Stimulated activated CD8-positive, alpha-beta memory T cell treated with anti-CD3 and anti-CD28 coated beads, Interleukin-4, amount 100 ng/mL, for 1 hour (primary cell): Measurements from ENCODE around the gene HDAC3.
A peak's percentile ranks its signal among the peaks of the same experiment; 100 is the strongest.

Experiments
- DNase-seq, 2 donors: peaks; one replicate each; pipeline ENCODE4 v3.0.0-alpha.2; 2020; ENCODE audit warnings: low read depth in 2 of 2, low spot score in 1 of 2

HDAC3 gene

GRCh38 chr5:141636413-141637122 is at the start of gene HDAC3, which contains the start of gene RELL2:
TSS of gene HDAC3 (minus strand) at chr5:141636849. CDS start at chr5:141636790, 59 bp downstream.
TSS of gene RELL2 (plus strand) at chr5:141636997. CDS start at chr5:141638226, 1,229 bp downstream.
- DNase-seq, result peak; percentile 90 to 92

GRCh38 chr5:141685591-141685990 is 48.9 kb upstream of the HDAC3 start:
- DNase-seq, result no peak

DNA sequence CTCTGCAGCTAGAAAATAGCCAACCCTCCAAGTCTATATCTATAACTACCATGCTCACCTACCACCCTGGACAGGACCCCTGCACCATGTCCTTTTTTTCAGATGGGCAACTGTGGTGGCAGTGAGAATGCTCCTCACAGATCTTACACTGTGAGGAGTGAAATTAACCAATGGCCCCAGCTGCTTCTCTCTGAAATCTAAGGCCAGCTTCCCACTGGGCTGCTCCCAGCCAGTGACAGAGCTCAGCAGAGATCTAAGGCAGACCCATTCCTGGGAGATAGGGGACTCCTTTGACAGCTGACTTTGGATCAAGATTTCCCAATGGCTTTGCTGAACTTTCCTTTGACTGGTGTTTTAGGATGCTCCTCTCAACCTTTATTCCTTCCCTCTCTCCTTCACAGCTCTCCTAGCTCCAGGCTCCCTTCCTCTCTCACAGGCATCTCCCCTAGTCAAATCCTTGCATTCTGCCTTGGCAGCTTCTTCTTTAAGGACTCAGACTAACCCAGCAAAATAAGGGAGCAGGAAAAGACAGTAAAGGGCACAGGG is 47.0 kb upstream of the HDAC3 start:
- no peak for DNase-seq

DNA sequence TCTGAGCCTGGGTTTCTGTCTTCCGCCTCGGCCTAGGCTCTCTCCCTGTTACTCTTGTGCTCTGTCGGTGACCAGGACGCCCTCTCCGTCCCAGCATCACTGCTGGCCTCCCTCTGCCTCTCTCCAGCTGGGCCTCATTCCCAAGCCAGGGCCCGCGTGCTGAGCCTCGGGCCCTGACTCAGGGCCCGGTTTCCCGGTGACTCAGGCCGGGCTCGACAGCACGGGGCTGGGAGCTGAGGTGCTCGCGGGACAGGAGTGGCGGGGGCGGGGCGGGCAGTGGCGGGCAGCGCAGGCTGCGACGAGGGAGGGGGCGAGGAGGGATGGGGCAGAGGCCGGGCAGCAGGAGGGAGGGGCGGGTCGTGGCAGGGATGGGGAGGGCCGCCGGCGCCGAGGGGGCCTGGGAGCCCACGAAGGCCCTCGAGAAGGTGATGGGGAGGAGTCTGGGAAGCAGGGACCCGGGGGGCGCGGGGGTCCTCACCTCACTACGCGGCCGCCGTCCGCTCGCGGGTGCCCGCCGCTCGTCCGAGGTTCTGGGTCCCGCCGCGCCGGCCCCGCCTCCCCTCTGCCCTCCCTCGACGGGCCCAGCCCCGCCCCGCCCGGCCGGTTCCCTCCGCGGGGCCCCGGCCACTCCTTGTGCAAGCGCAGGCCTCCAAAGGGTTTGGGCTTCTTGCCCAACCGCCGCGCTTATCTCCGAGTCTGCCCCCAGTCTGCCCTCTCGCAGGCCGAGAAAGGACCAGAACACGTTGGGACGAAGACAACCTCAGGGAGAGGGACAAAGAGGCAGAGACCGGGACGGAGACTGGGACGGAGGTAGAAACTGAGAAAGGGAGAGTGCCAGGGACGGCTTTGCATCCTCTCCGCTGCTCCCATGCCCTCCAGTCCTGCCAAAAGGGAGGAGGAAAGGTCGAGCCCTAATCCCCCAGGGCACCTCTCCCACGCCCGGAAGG is 45.3 kb upstream of the HDAC3 start, which contains the start of gene ARAP3:
Gene ARAP3 (minus strand): TSS at position 536 of the 947 bp plus-strand sequence. CDS start 1,744 bp downstream, outside the sequence.
- no peak for DNase-seq

- no peak for DNase-seq
These were observed 44.6 kb upstream of the HDAC3 start for GRCh38 chr5:141681295-141681694.

DNA sequence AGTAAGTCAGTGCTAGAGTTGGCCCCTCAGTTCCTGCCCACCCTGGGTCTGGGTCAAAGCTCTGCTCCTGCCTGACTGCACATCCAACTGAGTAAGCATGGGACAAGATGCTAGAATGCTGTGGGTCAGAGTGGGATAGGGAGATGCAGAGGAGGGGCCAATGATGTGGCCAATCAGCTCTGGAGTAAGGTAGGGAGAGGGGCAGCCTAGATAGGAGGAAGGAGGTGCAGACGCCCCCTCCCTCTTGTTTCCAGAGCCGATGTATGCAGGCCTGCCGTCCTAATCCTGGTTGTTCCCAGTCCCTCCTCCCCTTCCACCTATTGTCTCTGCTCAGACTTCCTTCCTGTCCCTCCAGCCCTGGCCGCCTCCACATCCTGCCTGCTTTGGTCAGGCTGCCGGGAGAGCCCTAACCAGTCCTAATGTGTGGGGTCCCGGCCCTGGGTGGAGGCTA is 44.1 kb upstream of the HDAC3 start:
- DNase-seq, result no peak

DNA sequence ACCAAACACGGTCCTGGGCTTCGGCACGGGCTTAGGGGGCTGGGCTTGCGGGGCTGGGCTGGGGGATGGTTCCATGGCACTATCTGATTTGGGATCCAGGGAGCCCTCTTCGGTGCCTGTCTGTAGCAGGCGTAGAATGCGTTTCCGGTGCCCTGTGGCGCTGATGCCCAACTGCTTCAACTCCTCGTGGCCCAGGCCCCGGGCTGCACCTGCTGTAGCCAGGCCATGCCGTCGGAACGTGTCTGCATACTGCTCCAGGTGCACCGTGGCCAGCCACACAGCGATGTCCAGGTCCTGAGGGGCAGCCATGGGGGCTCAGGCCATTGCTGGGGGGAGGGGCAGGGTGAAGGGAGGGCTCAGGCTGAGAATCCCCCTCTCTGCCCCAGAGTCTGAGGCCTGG is 43.5 kb upstream of the HDAC3 start:
- DNase-seq, result no peak

GRCh38 chr5:141677415-141677814 is 40.8 kb upstream of the HDAC3 start:
- no peak for DNase-seq

DNA sequence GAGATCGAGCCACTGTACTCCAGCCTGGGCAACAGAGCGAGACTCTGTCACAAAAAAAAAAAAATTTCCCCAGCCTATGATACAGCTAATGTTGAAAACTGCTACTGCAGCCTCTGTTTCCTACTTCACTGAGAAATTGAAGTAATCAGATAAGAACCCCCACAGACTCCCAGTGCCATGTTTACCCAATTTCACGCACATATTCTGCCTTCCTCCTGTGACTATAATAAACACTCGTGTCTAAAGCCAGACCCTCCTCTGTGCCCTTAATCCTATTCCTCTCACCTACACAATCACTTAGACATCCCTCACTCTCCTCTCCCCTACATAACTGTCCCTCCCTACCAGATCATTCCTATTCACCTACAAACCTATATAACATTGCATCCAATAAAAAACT is 39.0 kb upstream of the HDAC3 start:
- DNase-seq, result no peak

DNA sequence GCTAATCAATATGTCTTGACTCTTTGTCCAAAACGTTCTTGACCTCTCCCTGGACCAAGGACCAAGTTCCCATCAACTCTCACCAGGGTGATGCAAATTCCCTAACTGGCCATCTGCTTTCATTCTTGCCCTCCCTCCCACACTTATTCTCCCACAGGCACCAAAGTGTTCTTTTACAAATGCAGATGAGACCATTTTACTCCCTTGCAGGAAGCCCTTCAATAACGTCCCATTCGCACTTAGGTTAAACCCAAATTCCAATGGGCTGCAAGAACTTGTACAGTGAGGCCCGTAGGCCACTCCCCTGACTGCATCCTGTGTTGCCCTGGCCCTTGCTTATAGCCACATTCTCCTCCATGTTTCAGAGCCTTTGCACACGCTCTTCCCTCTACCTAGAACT is 38.1 kb upstream of the HDAC3 start:
- no peak for DNase-seq

DNA sequence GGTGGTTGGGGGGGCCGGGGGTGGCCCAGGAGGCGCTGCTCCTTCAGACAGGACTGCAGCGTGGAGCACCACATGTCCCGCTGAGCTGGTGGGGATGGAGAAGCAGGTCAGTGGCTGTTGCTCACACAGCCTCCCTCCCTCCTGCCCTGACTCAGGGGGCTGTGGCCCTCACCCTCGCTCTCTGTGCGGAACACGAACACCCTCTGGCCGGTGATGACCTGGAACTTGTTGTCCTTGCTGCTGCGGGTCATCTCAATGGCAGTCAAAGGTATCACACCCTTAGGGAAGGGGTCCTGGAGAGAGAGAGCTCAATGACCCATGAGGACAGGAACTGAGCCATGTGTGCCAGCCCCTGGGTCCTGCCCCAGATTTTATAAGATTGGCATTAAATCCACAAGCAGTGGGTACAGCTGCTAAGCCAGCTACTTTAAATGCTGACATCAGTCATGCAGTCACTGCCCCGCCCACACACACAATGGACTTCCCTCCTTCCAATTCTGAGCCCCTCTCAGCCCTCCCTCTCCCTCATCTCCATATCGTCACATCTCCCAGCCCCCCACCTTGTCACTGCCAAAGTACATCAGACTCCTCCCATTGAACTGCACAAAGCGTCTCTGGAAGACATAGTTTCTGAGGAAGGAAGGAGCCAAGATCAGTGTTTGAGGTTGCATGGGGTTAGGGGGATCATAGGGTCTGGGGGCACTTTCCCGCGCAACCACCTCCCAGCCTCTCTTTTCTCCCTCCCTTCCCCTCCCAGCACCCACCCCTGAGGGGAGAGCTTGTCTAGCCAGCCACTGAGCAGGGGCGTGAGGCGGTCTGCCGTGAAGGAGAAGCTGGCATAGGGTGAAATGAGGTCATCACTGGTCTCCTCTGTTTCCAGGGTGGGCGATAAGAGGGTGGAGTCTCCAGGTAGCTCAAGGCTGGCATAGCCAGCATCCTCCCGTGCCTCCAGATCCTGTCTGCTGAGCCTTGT is 36.5 kb upstream of the HDAC3 start:
- no peak for DNase-seq

DNA sequence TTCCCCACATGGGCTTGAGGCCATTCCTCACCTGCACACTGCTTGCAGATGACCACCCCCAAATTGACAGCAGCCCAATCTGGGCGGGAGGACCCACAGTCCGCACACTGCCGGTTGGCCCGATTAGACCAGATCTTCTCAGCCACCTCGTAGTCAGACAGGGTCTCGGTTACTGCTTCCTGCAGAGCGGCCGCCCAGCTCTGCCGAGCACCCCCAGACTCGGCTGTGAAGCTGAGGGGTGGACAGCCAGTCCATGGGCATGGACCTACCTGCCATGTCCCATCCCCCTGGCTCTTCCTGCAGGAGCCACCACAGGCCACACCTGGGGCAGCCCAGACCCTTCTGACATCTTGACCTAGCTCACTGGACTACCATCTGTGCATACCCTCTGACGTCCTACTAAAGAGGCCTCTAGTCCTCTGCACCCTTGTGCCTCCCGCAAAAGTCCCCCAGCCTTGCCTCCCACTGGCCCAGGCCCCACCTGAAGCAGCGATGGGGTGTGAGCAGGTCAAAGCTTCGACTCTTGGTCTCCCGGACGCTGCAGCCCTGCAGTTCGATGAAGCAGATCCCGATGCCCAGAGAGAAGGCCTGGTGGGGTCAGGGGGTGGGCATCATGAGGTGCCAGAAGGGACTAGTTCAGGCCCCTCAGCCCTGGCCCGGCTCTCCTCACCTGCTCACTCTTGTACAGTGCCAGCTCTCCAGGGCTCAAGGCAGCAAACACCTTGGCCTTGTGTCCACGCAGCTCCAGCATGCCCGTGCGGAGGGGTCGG is 35.6 kb upstream of the HDAC3 start:
- no peak for DNase-seq

DNA sequence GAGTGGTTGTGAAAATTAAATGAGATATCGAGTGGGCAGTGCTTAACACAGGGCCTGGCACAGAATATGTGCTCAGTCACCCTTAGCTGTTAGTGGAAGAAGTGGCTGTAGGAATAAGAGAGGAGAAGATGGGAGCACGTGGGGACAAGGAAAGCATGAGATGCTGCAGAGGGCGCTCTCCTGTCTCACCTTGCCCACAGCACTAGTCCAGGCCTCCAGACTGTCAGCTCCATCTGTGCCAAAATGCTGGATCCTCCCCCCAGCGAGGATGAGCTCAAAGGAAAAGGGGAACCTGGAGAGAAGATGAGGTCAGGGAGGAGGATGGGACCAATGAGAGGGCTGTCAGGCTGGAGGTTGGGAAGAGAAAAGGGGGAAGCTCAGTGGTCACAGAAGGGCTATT is 32.9 kb upstream of the HDAC3 start:
- no peak for DNase-seq

GRCh38 chr5:141668601-141669265 is 32.1 kb upstream of the HDAC3 start:
- DNase-seq, result no peak

GRCh38 chr5:141665995-141666940 is 29.6 kb upstream of the HDAC3 start:
- DNase-seq, result no peak

DNA sequence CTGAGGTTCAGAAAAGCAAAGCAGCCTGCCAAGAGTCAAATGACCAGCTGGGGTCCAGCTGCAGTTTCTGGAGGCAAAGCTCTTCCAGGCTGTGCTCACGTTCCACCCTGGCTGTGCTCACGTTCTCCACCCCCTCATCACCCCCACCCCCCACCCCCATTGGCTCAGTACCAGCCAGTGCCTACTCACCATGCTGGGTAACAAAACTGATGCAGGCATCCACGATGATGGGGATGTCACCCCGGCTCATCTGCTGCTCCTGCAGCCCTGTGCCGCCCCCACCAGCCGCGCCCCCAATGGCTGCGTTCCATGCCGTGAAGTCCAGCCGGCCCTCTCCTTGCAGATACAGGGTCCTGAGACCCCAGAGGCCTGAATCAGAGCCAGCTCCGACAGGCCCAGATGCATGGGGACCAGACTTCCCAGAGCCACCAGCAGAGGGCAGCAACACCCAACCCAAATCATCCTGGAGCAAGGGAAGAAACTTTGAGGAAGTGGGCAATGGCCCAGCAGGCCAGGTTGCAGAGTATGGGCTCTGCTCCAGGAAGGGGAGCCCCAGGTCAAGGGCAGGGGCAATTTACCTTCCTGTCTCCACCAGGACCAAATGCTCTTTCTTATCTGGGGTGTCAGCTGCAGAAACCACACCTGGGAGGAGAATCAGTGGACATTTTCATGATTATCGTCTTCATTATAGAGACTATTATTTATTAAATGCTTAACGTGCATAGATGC is 28.2 kb upstream of the HDAC3 start:
- DNase-seq, result peak; percentile 47 to 55

DNA sequence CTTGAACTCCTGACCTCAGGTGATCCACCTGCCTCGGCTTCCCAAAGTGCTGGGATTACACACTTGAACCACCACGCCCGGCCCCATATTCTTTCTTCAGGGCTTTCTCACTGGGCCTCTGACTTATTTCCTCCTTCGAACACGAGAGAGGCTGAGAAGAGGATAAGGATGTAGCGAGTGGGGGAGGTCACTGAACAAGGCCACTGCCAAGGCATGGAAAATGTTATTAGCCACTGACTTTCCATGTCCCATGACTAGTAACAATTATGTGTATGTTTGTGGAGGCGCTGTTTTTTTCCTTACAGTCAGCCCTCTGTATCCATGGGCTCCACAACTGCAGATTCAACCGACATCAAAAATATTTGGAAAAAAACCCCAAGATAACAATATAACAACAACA is 26.9 kb upstream of the HDAC3 start:
- no peak for DNase-seq
